SKM-1 treated with dmso at 0.1 percent for 144 hours (cell line): ENCODE data around the gene NGEF.

Source experiments
- DNase-seq: peaks from one replicate; lab custom pipeline; 2025; ENCODE audit not compliant: unreplicated experiment; lab: John Stamatoyannopoulos, UW

NGEF gene

DNA sequence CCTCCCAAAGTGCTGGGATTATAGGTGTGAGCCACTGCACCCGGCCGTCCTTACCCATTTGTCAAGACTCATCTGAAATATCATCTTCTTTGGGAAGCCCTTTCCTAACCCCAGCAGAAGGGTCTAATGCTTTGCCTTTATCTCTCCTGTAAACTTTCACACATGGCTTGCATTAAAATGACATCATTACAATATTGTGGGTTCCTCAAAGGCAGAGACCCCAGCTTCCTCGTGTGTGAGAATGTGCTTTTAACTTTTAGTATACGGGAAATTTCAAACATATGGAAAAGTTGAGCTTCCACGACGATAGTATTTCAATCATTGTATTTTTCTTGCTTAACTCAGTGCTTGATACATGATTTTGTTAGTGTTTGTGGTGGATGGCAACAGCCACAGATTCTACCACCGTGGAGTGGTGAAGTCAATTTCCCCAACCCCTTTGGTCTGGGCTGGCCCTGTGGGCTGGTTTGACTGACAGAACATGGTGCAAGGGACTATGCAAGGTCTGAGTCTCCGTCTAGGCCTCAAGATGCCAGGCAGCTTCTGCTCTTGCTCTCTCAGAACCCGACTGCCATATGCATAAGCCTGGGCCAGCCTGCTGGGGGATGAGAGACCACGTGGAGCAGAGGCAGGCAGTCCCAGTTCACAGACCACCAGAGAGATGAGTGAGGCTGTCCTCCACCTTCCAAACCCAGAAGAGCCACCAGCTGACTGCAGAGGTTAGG is 39.9 kb downstream of the NGEF start:
- no peak for DNase-seq

DNA sequence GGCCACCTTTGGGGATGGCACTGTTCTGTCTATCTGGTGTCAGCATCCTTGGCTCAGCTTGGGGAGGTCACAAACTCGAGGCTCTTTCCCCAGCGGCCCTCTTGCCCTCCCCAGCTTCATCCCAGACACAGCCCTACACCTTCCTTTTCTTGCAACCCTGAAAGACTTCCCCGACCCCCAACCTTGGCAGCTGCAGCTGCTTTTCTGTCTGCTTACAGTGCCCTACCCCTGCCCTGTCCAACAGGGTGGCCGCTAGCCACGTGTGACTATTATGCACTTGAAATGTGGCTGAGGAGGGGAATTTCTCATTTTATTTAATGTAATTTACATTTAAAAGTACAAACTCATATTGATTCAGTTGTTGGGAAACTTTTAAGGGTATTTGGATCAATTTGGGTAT is 41.3 kb downstream of the NGEF start:
- no peak for DNase-seq

DNA sequence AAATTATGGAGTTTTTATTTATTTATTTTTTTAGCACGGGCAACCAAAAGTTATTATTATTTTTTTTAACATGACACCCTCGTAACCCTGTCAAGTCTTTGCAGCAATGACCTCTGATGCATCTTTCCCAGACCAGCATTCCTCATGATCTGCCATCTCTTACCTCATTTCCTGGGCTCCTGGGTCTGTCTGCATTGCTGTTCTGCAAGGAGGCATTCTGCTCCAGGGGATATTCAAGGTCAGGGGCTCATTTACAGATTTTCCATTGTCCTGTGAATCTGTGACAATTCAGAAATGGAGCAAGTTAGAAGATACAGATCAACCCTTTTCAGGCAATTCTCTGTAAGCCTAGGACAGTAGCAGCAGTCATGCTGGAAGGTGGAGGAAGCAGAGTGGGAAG is 43.0 kb downstream of the NGEF start:
- no peak for DNase-seq

DNA sequence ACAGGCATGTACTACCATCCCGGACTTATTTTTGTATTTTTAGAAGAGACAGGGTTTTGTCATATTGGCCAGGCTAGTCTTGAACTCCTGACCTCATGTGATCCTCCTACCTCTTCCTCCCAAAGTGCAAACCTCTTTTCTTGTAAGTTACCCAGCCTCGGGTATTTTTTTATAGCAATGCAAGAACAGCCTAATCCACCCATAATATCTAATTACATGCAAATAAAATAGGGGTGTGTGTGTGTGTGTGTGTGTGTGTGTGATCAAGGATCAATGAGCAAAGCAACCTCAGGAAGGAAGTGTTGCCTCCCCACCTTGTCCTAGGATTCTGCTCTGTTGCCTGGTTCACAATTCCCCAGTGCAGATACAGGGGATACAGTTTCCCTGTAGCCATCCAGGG is 45.6 kb downstream of the NGEF start:
- no peak for DNase-seq

DNA sequence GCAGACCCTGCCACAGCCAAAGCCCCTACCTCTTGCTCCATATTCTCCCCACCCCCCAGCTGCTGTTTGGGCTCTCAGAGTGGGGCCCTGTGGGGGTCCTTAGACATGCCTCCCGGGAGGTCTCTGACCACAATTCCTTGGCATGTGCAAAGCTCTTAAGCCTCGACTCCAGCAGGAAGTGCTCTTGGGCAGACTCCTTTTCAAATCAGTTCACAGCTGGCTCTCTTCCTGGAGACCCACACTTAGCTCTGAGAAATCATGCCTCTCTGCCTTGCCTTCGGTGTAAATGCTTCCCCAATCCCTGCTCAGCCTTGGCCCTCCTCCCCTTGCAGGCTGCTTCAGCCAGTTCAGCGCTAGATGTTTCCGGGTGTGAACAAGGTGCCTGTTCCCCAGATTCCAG is 46.9 kb downstream of the NGEF start:
- no peak for DNase-seq

DNA sequence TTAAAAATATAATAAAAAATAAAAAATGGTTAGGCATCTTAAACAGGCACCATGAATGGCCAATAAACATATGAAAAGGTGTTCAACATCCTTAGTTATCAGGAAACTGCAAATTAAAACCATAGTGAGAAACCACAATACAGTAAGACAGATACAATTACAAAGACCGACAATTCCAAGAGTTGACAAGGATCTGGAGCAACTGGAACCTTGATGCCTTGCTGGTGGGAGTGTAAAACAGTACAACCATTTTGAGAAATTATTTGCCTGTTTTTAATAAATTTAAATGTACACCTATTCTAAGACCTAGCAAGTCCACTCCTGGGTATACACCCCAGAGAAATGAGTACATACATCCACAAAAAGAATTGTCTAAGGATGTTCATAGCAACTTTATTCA is 49.1 kb downstream of the NGEF start:
- DNase-seq, result no peak

DNA sequence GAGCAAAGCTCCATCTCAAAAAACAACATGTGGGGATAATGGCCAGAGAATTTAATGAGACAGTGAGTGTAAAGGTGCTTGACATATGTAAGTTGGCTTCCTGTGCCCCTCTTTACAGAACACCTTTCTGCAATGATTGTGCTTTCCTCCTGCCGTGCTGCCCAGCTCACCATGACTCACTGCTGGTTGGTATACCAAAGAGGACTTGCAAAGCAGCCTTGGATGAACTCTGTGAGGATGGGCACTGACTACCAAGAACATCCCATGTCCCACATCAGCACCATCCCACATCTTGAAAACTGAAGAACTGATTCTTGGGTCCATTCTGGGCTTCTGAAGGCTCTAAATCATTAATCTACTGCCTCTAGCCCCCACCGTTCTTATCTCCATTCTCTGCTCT is 52.2 kb downstream of the NGEF start:
- DNase-seq, result no peak

DNA sequence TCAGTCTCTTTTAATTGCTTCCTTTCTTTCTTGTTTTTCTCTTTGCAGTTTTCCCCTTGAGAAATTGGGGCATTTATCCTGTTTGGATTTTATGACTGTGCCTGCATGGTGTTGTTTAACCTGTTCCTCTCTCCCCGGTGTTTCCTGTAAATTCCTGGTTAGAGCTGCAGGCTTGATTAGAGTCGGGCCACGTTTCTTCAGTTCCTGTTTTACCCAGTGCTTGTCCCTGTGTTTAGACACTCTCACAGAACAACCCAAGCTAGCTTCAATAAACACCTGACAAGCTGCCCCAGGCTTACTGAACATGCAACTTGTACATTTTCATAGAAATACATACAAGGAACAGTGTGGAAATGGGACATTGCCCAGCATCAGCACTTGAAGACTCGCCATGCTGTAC is 53.9 kb downstream of the NGEF start:
- DNase-seq, result no peak

DNA sequence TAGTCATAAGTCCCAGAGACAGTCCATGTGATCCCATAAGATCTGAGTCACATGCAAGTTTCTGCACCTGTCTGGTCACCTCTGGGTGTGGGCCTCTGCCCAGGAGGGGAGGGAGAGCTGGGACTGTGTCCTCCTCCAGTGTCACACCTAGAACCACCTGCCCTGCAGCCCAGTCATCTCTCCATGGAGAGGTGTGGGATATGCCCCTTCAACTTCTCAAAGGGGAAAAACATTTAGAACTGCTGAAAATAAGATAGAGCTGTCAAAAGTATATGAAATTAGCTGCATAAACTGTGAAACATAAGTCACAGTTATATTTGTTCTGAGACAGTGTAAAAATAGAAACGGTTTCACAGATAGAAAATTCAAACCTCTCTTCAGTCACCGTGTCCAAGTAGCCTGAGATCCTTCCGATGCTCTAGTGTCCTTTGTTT is 55.4 kb downstream of the NGEF start:
- DNase-seq, result no peak

DNA sequence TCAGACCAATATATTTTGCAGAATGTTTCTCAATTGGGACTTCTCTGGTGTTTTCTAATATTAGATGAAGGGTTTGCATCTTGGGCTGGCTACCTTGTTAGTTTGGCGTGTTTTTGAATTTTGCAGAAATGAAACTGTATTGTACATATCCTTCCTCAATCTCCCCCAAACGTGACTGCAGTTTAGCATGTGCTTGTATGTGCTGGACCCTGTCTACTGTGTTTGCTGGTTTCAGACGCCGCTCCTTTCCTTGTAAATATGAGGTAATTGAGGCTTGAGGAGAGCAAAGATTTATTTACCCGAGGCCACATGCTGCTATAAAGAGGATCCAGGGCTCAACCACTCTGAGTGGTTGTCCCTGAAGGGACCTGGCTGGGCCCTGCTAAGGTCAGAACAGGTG is 57.2 kb downstream of the NGEF start:
- no peak for DNase-seq

DNA sequence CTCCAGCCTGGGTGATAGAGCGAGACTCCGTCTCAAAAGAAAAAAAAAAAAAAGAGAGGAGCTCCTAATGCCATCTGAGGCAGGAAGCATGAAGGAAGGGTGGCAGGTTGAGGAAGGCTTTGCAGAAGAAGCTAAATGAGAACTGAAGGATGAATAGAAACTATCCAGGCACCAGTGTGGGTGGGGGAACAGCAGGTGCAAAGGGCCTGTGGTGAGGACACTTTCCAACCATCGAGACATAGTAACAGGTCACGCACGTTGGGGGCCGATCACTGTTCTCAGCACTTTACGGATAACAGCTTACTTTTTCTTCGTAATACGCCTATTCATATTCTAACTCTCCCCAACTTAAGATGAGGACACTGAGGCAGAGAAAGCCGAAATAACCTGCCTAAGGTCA is 58.4 kb downstream of the NGEF start:
- DNase-seq, result no peak

DNA sequence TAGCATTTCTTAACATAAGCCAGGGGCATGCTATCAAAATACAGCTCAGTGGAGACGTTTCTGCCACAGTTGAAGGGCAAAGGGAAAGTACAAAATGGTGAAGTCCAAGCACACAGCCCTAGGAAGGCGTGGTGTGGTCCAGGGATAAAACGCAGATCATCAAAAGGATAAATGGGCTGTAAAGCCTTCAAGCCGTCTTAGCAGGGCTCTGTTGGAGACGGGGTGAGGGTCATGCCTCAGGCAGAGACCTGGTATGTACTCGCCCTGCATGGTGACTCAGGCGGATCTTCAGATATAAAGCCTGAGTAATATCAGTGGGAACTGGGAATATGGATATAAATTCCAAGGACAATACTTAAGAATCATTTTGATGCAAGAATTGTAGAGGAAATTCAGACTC is 61.2 kb downstream of the NGEF start:
- DNase-seq, result no peak

DNA sequence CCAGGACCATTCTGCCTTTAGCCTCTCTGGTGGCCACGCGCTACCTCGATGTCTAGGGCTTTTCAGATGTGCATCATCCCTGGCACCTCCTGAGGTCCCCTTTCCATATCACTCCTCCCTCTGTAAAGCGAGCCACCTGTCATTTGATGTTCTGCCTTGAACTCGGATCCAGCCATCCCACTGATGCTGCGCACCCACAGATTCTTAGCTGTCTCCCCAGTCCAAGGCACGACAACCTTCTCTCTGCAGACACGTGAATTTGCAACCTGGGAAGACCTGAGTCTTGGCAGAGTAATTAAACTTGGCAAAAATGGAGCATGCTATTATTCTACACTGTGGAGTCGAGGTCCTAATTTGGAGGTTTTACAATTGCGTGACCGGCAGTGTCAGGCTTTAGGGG is 61.9 kb downstream of the NGEF start:
- no peak for DNase-seq

DNA sequence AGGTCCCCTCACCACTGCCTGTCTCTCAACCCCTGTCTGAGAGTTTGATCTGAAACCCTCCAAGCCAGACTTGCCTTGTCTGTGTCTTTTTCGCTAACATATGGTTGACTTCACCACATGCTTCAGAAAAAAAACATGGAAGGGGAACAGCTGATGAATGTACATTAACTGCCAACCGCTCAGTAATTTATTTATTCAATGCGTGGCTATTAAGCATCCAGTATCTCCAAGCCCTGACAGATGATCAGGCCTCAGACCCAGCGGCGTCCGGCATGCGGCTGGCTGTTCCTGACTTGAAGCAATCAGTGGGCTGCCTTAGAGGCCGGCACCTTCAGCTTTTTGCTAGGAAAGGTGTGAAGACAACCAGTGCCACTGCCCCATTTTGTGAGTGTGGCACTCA is 62.3 kb downstream of the NGEF start:
- no peak for DNase-seq

DNA sequence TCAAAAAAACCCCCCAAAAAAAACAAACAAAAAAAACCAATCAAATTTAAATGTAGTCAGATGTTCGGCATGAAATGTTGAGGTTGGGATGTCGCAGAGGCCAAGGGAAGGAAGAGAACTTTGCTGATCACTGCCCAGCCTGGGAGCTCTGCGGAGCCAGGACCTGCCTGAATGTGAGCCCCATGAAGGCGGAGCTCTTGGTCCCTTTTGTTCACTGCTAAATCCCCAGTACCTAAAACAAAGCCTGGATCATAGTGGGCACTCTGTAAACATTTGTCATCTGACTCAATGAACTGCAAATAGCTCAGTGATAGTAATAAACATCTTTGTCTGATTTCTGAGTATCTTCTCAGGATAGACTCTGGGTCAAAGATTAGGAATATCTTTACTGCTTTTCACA is 64.0 kb downstream of the NGEF start:
- no peak for DNase-seq

DNA sequence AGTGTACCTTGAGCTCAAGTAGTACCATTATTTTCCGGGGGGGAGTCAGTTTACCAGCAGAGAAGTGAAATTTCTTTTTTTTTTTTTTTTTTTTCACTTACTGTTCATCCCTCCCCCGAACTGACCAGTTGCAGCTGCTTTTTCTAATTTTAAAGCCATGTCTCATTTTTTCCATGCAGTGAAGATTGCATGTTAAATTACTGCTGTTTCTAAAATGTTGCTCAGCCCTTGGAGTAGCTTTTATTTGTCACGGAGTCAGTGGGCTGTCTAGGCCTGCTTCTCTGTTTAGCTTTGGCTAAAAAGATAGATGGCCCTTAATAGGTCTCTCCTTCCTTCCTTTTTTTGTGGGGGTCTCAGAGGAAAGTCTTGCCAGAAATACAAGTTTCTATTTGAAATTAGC is 70.2 kb downstream of the NGEF start:
- DNase-seq, result no peak

DNA sequence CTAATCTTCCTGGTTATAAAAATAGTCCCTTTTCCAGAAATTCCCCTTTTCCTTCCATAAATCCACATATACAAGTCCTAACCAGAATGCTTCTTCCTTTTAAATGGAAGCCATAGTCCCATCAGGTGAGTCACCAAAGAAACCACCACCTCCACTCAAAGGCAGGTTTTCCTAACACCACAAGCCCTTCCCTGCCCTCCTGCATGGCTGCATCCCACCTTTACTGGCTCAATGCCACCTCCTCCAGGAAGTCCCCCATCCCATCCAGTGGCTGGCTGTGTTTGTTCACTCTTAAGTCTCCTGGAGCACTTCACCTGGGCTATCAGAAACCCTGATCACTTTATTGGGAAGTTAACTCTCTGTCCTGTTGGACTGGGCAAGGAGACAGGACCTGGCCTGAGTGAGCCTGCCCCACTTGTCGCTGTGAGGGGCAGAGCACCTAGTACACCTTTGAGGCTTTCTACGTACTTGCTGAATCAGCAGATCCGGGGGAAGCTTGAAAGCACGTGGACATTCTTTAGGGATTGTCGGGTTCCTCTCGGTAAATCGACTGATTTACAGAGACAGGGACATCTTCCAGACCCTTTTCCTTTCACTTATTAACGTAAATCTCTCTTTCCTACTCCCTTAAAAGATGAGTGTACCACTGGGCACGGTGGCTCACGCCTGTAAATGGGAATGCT is 71.0 kb downstream of the NGEF start:
- no peak for DNase-seq

DNA sequence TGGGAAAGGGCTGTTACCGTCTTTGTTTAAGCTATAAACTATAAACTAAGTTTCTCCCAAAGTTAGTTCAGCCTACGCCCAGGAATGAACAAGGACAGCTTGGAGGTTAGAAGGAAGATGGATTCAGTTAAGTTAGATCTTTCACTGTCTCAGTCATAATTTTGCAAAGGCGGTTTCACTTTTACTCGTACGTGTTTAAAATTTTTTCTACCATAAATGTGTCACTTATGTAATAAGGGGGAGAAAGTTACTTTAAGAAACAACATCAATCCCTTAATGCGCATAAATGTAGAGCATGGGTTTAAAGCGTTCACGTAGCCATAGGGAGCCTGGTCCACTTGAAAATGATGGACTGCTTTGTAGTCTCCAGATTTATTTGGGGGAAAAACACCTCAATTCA is 71.7 kb downstream of the NGEF start:
- DNase-seq, result no peak

DNA sequence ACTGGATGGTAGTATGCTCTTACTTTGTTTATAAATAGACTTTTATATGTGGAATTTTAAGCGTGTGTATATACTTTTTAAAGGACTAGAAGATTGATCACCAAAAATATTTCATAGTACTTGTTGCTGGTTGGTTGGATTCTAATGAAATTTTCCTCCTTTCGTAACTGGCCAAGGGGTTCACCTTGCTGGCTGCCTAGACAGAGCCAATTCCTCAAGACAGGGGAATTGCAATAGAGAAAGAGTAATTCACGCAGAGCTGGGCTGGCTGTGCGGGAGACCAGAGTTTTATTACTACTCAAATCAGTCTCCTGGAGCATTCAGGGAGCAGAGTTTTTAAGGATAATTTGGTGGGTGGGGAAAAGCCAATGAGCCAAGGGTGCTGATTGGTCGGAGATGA is 72.3 kb downstream of the NGEF start:
- no peak for DNase-seq

DNA sequence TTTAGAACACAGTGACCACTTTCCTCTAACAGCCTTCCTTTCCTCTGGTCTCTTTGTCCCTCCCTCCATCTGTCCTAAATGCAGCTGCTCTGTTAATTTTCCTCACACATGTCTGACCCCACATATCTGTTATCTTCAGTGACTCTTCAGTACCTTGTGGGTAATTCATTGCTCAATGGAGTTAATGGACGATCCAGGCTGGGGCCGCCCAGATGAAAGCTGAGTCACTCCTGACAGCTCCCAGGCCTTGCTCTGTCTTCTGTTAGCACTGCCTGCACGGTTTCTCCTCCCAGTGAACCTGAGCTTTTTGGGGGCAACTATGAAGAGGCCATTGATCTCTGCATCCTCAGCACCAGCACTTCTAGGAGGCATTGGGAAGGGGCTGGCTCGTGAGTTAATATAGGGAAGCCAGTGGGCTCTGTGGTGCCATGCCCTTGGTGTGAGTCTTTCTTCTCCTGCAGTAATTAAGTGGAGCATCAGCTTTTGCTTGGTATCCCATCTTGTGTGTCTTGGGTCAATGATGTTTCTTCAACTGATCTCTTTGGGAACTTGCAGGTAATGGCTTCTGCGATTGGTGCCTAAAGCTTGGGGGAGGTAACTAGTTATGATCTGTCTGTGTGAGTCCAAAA is 75.7 kb downstream of the NGEF start:
- DNase-seq, result no peak

DNA sequence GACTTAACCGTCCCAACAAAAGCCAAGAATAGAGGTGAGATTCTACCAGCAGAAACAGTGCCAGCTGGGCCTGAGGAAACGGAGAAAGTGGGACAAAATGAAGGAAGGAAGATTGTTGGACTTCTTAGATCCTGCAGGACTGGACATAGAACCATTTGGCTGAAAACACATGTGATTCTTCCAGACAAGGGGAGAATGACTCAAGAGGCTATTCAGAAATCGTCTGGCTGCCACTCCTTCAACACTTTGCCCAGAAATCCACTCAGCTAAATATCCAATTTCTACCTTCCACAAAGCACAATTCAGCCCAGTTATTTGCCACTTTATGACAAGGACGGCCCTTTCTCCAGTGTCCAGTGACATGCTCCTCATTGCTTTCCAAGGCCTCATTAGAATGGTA is 81.4 kb downstream of the NGEF start:
- no peak for DNase-seq

DNA sequence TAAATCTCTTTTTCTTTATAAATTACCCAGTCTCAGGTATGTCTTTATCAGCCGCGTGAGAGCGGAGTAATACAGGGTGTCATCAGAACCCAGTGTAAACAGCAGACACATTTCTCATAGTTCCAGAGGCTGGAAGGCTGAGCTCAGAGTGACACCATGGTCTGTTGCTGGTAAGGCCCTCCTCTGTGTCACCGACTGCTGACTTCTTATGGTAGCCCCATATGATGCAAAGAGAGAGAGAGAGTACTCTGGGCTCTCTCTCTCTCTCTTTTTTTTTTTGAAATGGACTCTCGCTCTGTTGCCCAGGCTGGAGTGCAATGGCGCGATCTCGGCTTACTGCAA is 83.0 kb downstream of the NGEF start:
- no peak for DNase-seq
